PFSK-1 (cell line): ENCODE results near the gene ABI3BP.

Source experiments
- FOXP2 ChIP-seq: optimal IDR thresholded peaks from 2 replicates; pipeline ENCODE3; 2011; ENCODE audit warnings: borderline replicate concordance, control low read depth, inconsistent platforms; ENCODE audit not compliant: insufficient read depth; ENCODE audit errors: extremely low read length, extremely low read depth
- POLR2AphosphoS5 ChIP-seq: IDR thresholded peaks from 2 replicates; pipeline ENCODE4 v1.6.1; 2012; ENCODE audit warnings: low read depth, mild to moderate bottlenecking, control low read depth, low read length, moderate library complexity
- SIN3A ChIP-seq: IDR thresholded peaks from 2 replicates; pipeline ENCODE4 v1.6.1; 2012; ENCODE audit warnings: mild to moderate bottlenecking, low read length, moderate library complexity, borderline replicate concordance; ENCODE audit not compliant: insufficient read depth
- TAF1 ChIP-seq: IDR thresholded peaks from 2 replicates; pipeline ENCODE4 v1.6.1; 2012; ENCODE audit warnings: low read length, control low read depth, borderline replicate concordance; ENCODE audit not compliant: insufficient read depth
- TF ChIP-seq, protein P1 (sequence below), 2 experiments: IDR thresholded peaks; 2 replicates each; pipeline versions ENCODE4 v1.6.1 to v1.8.0; 2011 to 2012; ENCODE audit warnings: low read depth in 2 of 2, low read length in 2 of 2, control low read depth in 1 of 2, inconsistent platforms in 1 of 2, mild to moderate bottlenecking in 1 of 2, moderate library complexity in 1 of 2; ENCODE audit not compliant: insufficient read depth in 1 of 2

Gene ABI3BP

DNA sequence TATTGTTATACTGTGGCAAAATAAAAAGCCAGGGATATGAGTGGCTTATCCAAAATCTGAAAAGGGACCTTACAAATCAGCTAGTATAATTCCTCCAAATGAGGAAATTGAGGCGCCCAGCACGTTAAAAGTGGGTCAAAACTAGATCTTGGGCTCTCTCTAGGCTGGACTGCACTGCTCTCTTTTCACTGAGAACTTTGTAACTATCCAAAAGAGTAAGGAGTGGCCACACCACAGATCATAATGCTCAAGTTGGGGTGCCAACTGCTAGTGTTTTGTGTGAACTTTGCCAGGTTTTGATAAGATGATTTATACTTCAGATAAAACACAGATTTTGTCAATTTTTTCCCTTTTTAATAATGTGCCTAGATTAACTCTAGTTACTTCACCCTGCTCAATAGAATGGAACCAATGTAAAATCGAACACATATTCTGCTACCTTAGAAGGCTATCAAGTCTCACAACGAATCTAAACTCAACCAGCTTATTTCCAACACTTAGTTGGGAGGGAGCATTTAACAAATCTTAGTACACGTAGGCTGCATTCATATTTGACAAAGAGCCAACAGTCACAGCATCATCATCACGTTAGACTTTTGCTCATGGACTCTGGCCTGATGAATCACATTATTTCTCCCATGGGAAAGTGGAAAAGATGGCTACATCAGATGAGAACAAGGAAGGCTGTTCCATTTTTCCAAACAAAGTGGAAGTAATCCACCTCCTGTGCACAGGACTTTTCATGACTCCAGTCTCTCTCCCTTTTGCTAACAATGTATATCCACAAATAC lies 64.4 kb downstream of the ABI3BP start:
- TF ChIP-seq, protein P1, sequence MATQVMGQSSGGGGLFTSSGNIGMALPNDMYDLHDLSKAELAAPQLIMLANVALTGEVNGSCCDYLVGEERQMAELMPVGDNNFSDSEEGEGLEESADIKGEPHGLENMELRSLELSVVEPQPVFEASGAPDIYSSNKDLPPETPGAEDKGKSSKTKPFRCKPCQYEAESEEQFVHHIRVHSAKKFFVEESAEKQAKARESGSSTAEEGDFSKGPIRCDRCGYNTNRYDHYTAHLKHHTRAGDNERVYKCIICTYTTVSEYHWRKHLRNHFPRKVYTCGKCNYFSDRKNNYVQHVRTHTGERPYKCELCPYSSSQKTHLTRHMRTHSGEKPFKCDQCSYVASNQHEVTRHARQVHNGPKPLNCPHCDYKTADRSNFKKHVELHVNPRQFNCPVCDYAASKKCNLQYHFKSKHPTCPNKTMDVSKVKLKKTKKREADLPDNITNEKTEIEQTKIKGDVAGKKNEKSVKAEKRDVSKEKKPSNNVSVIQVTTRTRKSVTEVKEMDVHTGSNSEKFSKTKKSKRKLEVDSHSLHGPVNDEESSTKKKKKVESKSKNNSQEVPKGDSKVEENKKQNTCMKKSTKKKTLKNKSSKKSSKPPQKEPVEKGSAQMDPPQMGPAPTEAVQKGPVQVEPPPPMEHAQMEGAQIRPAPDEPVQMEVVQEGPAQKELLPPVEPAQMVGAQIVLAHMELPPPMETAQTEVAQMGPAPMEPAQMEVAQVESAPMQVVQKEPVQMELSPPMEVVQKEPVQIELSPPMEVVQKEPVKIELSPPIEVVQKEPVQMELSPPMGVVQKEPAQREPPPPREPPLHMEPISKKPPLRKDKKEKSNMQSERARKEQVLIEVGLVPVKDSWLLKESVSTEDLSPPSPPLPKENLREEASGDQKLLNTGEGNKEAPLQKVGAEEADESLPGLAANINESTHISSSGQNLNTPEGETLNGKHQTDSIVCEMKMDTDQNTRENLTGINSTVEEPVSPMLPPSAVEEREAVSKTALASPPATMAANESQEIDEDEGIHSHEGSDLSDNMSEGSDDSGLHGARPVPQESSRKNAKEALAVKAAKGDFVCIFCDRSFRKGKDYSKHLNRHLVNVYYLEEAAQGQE (IDR thresholded peaks at IDR 0.05; ENCODE audit: insufficient read depth in 1 of 2, low read depth in 2 of 2, low read length in 2 of 2): no peak
- TF ChIP-seq SIN3A (no peak), FOXP2 (no peak)

DNA sequence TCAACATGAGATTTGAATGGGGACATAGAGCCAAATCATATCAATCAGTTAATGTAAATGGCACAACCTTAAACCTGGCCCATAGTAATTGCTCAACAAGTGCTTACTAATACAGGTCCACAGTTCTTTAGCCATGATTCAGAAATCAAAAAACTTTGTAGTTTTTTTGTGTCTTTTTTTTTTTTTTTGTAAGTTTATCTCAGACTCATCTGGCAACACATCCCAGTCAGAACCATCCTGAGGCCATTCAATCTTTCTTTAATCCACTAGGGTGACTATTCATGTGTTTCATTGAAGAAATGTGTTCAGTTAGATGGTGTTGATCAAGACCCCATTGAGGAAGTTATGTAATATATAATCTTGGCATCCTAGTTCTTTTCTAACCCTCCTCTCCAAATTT lies 65.4 kb downstream of the ABI3BP start:
- TF ChIP-seq SIN3A (no peak), POLR2AphosphoS5 (no peak), TAF1 (no peak), FOXP2 (no peak)
- TF ChIP-seq, protein P1 (IDR thresholded peaks at IDR 0.05; ENCODE audit: insufficient read depth in 1 of 2, low read depth in 2 of 2, low read length in 2 of 2): no peak

DNA sequence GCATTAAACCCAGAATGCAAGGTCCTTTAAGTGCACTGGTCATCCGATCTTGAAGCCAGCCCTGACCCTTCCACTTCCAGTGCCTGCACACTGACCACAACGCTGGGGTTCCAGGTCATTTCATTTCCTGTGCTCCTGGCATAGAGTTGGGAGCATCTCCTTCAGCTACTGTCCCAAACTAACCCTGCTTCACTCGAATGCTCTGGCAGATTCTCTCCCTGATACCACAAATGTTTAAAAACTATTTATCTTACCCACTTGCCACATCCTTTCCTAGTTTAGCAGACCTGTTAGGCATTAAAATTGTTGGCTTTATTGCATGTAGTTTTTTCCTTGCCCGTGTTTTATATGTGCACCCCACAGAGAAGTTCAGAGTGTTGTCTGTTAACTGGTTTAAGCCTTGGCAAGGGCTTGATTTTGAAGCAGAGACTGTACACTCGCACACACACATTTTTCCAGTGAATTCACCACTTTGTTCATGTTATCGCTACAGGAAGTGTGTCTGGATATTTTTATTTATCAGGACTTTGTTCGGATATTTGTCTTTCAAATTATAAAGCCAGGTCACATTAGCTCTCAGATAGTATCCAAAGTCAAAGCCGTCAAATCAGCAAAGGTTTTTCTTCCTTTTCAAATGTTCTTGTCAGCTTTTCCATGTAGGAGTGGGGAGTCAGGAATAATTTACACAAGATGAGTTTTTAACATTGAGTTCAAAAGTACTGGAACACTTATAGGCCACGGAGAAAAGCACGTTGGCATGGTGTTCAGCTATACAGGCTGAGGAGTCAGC lies 77.3 kb downstream of the ABI3BP start:
- TF ChIP-seq, protein P1 (IDR thresholded peaks at IDR 0.05; ENCODE audit: insufficient read depth in 1 of 2, low read depth in 2 of 2, low read length in 2 of 2): no peak
- TF ChIP-seq POLR2AphosphoS5 (no peak), SIN3A (no peak), TAF1 (no peak), FOXP2 (no peak)

DNA sequence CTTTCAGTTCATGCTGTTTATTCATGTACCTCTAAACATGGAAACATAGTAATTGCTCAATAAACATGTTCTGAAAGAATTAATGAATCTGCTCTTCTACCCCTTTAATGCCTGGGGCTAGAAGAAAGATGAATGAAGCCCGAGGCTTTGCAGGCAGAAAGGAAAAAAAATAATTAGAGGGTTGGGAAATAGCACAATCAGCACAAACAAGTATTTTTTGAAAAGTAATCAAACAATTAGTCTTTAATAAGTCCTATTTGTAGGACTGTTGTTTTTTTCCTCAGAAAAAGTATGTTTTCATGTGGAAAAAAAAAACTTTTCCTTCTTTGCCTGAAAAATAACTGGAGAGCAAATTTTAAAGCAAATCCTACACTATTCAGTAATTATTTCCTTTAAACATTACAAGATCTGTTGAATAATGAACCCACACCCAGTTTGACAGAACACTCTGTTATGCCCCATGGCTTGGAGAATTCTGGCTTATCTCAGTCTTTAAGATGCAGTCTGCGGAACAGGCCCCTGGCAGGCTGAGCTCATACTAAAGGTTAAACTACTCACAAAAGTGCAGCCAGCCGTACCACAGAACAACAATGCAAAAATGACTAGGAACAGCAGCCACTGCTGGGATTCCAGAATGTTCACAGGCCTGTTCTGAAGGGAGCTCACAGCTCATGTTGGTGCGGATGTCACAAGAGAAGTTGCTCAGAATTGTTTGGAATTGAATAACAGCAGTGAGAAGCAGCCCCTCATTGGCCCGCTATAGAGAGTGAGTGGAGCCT lies 79.2 kb downstream of the ABI3BP start:
- TF ChIP-seq TAF1: no peak
- TF ChIP-seq, protein P1 (IDR thresholded peaks at IDR 0.05; ENCODE audit: insufficient read depth in 1 of 2, low read depth in 2 of 2, low read length in 2 of 2): no peak
- TF ChIP-seq SIN3A: no peak
- no peak for TF ChIP-seq POLR2AphosphoS5
- no peak for TF ChIP-seq FOXP2
